Stomach (tissue), 4 donors: ENCODE measurements around the gene EPC2.

Experiments
- CTCF ChIP-seq, 7 experiments: fragments of 450-650 bp in 4 of 7; fragments of 200-600 bp in 3 of 7; sonication (generic) in 3 of 7; IDR thresholded peaks; one replicate each; pipeline ENCODE4 v1.5.1; 2016 to 2019; ENCODE audit warnings: antibody characterized with exemption in 7 of 7, control low read depth in 2 of 7, mild to moderate bottlenecking in 1 of 7
- POLR2AphosphoS5 ChIP-seq, 3 donors: sonication (generic); formaldehyde crosslinking; IDR thresholded peaks; one replicate each; pipeline ENCODE4 v1.6.1; 2016; ENCODE audit warnings: antibody characterized with exemption in 3 of 3

GRCh38 chr2:148704247-148704646, 59.7 kb downstream of the EPC2 start:
- TF ChIP-seq CTCF (IDR thresholded peaks at IDR 0.05): no peak
- no peak for TF ChIP-seq POLR2AphosphoS5 (IDR thresholded peaks at IDR 0.05)
